PC-3 (cell line): Measurements from ENCODE around the gene MRPL20.
"Not testable (repeated sequence)": the region's sequence is repeated elsewhere in the genome, so short reads cannot be mapped to it uniquely, and the experiment has no call there.

Experiments
- CTCF ChIP-seq: fragments of 300-600 bp; sonication (generic); conservative IDR thresholded peaks from 2 replicates; pipeline ENCODE4 v1.5.1; 2017; ENCODE audit warnings: antibody characterized with exemption, low read depth, mild to moderate bottlenecking, low read length
- EZH2 ChIP-seq: fragments of 300-600 bp; sonication (generic); IDR thresholded peaks from one replicate; pipeline ENCODE4 v1.6.1; 2017; ENCODE audit warnings: antibody characterized with exemption, mild to moderate bottlenecking, low read length; ENCODE audit not compliant: unreplicated experiment
- EZH2phosphoT487 ChIP-seq: fragments of 300-600 bp; sonication (generic); IDR thresholded peaks from 2 replicates; pipeline ENCODE4 v1.6.1; 2018; ENCODE audit warnings: mild to moderate bottlenecking, antibody characterized with exemption, low read length, borderline replicate concordance

- not testable (repeated sequence) for TF ChIP-seq CTCF, EZH2, EZH2phosphoT487
These were observed 43.5 kb upstream of the MRPL20 start for GRCh38 chr1:1450616-1451015.
